ENCODE measurements around the gene SEC24D. TPM values are rescaled to one million over a fixed set of nuclear protein-coding genes. Genes with fewer than 3 reads are reported as not detected.

Gene SEC24D
- total and polyA plus RNA-seq, 2 of the 8 experiments (the other 6 are each of a cell fraction or from before 2014, with no cell fraction given), result 28.9 to 91.6 TPM

GRCh38 chr4:118760493-118760892 is 75.4 kb downstream of the SEC24D start (continued):
- TF ChIP-seq ATF3 (IDR thresholded peaks at IDR 0.05; ENCODE audit: insufficient read depth, low read depth, low read length) (no peak), GTF2F1 (IDR thresholded peaks at IDR 0.05; ENCODE audit: borderline replicate concordance, low read depth, low read length) (no peak), TCF12 (IDR thresholded peaks at IDR 0.05; ENCODE audit: low read depth, low read length) (no peak), KDM5A (IDR thresholded peaks at IDR 0.05; ENCODE audit: low read length) (no peak), KDM1A (IDR thresholded peaks at IDR 0.05; ENCODE audit: borderline replicate concordance, low read length) (no peak), RNF2 (IDR thresholded peaks at IDR 0.05; ENCODE audit: borderline replicate concordance, low read depth, low read length, missing control alignments, poor library complexity, severe bottlenecking) (no peak)
